ENCODE results near the gene NADK2. TPM values are rescaled to one million over a fixed set of nuclear protein-coding genes. Genes with fewer than 3 reads are reported as not detected.

NADK2 gene
- total and polyA plus RNA-seq, 5 donors, result 12.8 to 34.9 (median 32.3) TPM

DNA sequence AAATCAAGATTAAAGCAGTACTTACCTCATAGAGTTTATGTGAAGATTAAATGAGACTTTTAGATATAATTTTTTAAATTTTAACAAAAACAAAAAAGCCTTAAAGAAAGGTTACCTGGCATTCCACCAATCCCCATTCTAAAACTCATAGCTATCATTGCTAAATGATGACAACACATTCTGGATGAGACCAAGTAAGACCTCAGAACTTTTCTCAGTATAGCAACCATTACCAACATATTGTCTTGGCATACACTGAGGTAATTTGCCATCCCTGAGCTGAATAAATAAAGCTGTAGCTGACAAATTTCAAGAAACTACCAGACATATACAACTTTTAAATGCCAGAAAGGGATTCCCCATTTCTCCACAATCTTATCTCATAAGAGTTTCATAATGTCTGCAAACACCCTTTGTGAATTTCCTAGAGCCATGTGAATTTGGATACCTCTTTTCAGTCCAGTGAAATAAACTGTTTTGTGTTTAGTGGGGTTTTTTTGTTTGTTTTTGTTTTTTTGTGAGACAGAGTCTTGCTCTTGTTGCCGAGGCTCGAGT lies 30.5 kb upstream of the NADK2 start:
- no peak for DNase-seq
- intact Hi-C loops (cut with DNase I), result no loop called here
- ATAC-seq, result peak in 1 of 2 donors; percentile 40
- Histone ChIP-seq H3K9me3 (ENCODE audit: control insufficient read depth, low read length) (no peaks in the 10 kb centered on the region), H3K27ac (ENCODE audit: low read length) (no peak overlapping the region), H3K4me3 (ENCODE audit: low read length) (no peak overlapping the region), H3K4me1 (ENCODE audit: control insufficient read depth, insufficient read depth, low read length) (peaks cover 5% of the 10 kb centered on the region), H3K27me3 (ENCODE audit: control insufficient read depth, insufficient read depth) (no peaks in the 10 kb centered on the region)
- 73% methylated on average over 2 of the region's 2 CpGs for WGBS

DNA sequence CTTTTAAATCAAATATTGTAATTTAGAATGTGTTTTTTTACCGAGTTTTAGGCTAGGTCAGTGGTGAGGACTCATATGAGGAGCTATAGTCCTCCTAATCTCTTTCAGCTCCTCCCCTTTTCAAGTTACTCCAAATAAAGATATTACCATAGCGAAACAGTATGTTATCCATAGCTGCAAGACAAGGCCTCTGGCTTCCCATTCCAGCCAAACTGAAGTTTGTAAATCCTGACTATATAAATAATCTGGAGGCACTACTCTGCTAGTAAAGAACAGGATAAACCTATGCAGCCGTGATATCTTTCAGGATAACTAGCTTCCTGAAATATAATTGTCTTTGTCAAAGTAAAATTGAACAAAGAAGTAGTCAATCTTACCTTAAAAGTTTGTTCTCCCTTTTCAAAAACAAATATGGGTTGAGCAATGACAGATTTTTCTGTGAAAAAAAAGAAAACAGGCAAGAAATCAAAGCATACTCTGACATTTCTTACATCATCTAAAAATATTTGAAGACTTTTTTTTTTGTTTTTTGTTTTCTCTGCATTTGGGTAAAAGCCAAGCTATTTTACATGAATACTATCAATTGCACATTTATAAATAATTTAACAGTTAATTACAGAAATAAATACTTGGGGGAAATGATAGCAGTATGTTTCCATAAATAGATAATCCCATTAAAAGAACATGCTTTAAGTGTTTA lies 29.3 kb upstream of the NADK2 start:
- Histone ChIP-seq H3K4me3 (ENCODE audit: low read length) (no peak overlapping the region), H3K9me3 (ENCODE audit: control insufficient read depth, low read length) (no peaks in the 10 kb centered on the region), H3K27ac (ENCODE audit: low read length) (no peak overlapping the region), H3K27me3 (ENCODE audit: control insufficient read depth, insufficient read depth) (no peaks in the 10 kb centered on the region), H3K4me1 (ENCODE audit: control insufficient read depth, insufficient read depth, low read length) (no peaks in the 10 kb centered on the region)
- DNase-seq, result no peak
- 68% methylated on average over 3 of the region's 3 CpGs for WGBS
- ATAC-seq, result no peak
- intact Hi-C loops (cut with DNase I), result loop anchor here in 1 of 4 donors (2.0 kb wide), 1 partner anchor 34 kb away; no protein-coding TSS in a partner anchor

DNA sequence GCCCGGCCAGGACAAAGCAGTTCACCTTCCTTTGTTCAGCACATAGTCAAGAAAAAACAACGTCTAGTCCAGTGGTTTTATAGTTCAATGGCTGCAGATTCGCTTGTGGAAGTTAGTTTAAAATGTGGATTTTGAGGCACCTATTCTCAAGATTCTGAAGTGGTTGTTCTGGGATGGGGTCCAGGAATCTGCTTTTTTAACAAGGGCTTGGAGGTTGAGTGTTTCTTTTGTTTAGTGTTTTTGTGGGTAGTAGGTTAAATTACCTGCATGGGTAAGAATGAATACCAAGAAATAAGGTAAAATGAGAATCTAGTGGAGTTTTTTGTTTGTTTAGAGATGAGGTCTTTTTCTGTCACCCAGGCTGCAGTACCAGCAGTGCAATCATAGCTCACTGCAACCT lies 28.4 kb upstream of the NADK2 start:
- Histone ChIP-seq H3K4me1 (ENCODE audit: control insufficient read depth, insufficient read depth, low read length) (no peaks in the 10 kb centered on the region), H3K9me3 (ENCODE audit: control insufficient read depth, low read length) (no peaks in the 10 kb centered on the region), H3K4me3 (ENCODE audit: low read length) (no peak overlapping the region), H3K27ac (ENCODE audit: low read length) (peak overlapping the region; percentile 27), H3K27me3 (ENCODE audit: control insufficient read depth, insufficient read depth) (no peaks in the 10 kb centered on the region)
- intact Hi-C loops (cut with DNase I), result loop anchor here in 1 of 4 donors (2.0 kb wide), 1 partner anchor 35 kb away; no protein-coding TSS in a partner anchor
- no peak for DNase-seq
- 85% methylated on average over 3 of the region's 3 CpGs for WGBS
- no peak for ATAC-seq

DNA sequence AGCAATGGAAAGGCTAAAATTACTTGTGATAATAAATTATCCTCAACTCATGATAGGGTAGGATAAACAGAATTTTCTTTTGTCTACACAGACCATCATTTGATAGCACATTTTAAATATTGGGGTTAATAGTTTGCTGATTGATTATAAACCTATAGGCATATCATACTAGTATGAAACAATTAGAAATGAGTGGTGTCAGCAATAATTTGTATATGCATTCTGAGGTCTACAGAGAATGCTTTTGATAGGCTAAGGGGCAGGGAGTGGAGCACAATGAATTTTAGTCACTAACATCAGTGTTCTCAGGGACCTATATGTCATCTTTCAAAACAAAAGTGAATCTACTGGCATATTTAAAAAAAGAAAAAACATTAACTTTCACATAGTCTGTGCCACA lies 27.8 kb upstream of the NADK2 start:
- Histone ChIP-seq H3K27me3 (ENCODE audit: control insufficient read depth, insufficient read depth) (no peaks in the 10 kb centered on the region), H3K27ac (ENCODE audit: low read length) (no peak overlapping the region), H3K4me1 (ENCODE audit: control insufficient read depth, insufficient read depth, low read length) (no peaks in the 10 kb centered on the region), H3K4me3 (ENCODE audit: low read length) (no peak overlapping the region), H3K9me3 (ENCODE audit: control insufficient read depth, low read length) (no peaks in the 10 kb centered on the region)
- DNase-seq (no peak), ATAC-seq (no peak)
- intact Hi-C loops (cut with DNase I), result loop anchor here (5.0 to 10.0 kb wide), 4 partner anchors 33 to 425 kb away; partner anchors contain the start of gene RANBP3L (in 1 of the 4)

DNA sequence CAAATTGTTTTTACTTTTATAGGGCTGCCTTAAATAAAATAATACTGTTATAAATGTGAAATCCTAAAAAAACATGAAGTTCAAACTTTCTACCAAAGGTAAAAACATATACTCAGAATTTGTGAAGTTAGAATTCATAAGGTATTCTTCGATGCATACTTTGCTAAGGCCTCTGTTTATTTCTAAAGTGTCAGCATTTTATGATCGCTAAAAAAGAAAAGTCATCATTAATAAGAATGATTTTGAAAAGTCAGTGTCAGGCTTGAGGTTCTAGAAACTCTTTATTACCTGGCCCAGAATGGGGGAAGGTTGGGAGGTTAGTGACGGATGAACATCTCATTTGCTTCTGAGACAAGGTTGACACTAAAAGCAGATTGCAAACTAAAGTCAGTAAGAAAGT lies 26.2 kb upstream of the NADK2 start:
- WGBS, result 96% methylated on average over 3 of the region's 3 CpGs
- Histone ChIP-seq H3K27me3 (ENCODE audit: control insufficient read depth, insufficient read depth) (no peaks in the 10 kb centered on the region), H3K4me1 (ENCODE audit: control insufficient read depth, insufficient read depth, low read length) (no peaks in the 10 kb centered on the region), H3K9me3 (ENCODE audit: control insufficient read depth, low read length) (no peaks in the 10 kb centered on the region), H3K27ac (ENCODE audit: low read length) (no peak overlapping the region), H3K4me3 (ENCODE audit: low read length) (no peak overlapping the region)
- intact Hi-C loops (cut with DNase I), result loop anchor here (5.0 to 10.0 kb wide), 4 partner anchors 34 to 427 kb away; partner anchors contain the start of gene RANBP3L (in 1 of the 4)
- ATAC-seq (no peak), DNase-seq (no peak)

DNA sequence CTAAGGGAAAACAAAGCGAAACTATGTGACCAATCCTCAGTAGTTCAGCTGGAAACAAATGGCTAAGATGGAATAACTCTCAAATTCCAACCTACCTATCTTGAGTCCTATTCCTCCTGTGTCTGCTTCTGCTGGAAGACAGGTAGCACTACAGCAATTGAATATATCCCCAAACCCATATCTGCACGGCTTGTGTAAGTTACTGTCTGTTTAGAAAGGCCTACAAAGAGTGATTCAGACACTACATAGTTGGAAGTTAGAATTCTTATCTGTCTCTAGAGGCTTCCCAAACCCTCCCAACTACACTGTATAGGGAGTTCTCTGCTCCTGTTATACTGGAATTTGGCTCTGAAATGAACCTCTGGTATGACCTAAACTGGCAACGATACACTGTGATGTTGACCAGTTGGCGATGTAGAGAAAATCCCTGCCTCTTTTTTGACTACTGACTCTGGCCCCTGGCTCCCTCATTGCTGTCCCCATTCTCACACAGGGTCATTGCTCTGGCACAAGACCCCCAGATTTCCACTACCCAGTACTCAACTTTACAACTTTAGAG lies 22.6 kb upstream of the NADK2 start:
- intact Hi-C loops (cut with DNase I), result loop anchor here in 1 of 4 donors (10.0 kb wide), 2 partner anchors 131 to 431 kb away; no protein-coding TSS in a partner anchor
- H3K27ac ChIP-seq (ENCODE audit: low read length), result no peak overlapping the region
- ATAC-seq (no peak), DNase-seq (no peak)
- no peaks in the 10 kb centered on the region for H3K9me3 ChIP-seq (ENCODE audit: control insufficient read depth, low read length)
- H3K27me3 ChIP-seq (ENCODE audit: control insufficient read depth, insufficient read depth), result no peaks in the 10 kb centered on the region
- WGBS, result 78% methylated on average over 4 of the region's 4 CpGs
- no peak overlapping the region for H3K4me3 ChIP-seq (ENCODE audit: low read length)
- no peaks in the 10 kb centered on the region for H3K4me1 ChIP-seq (ENCODE audit: control insufficient read depth, insufficient read depth, low read length)

DNA sequence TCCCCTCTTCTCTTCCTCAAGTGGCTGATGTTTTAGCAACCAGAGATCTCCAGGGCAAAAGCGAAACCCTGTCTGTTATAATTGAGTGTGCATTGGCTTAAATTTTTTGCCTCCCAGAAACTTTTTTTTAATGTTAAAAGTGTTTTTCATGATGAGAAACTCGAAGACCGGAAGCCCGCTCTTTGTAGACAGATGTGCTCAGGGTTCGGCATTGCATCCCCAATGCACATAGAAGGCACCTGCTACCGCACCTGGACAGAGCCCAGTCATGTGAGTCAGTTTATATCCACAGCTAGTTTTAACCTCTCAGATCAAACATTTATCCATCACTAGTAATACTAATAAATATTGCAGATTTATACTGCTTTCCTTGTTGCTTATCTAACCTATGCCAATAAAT lies 19.5 kb upstream of the NADK2 start:
- ATAC-seq, result no peak
- no peak for DNase-seq
- H3K4me3 ChIP-seq (ENCODE audit: low read length), result no peak overlapping the region
- H3K4me1 ChIP-seq (ENCODE audit: control insufficient read depth, insufficient read depth, low read length), result no peaks in the 10 kb centered on the region
- H3K9me3 ChIP-seq (ENCODE audit: control insufficient read depth, low read length), result no peaks in the 10 kb centered on the region
- no peak overlapping the region for H3K27ac ChIP-seq (ENCODE audit: low read length)
- intact Hi-C loops (cut with DNase I), result loop anchor here in 1 of 4 donors (10.0 kb wide), 2 partner anchors 134 to 434 kb away; no protein-coding TSS in a partner anchor
- WGBS, result 92% methylated on average over 6 of the region's 6 CpGs
- no peaks in the 10 kb centered on the region for H3K27me3 ChIP-seq (ENCODE audit: control insufficient read depth, insufficient read depth)

- H3K4me1 ChIP-seq (ENCODE audit: control insufficient read depth, insufficient read depth, low read length), result no peaks in the 10 kb centered on the region
- no peaks in the 10 kb centered on the region for H3K27me3 ChIP-seq (ENCODE audit: control insufficient read depth, insufficient read depth)
- 70% methylated on average over 4 of the region's 4 CpGs for WGBS
- intact Hi-C loops (cut with DNase I), result no loop called here
- ATAC-seq (no peak), DNase-seq (no peak)
- H3K27ac ChIP-seq (ENCODE audit: low read length), result no peak overlapping the region
- no peak overlapping the region for H3K4me3 ChIP-seq (ENCODE audit: low read length)
- H3K9me3 ChIP-seq (ENCODE audit: control insufficient read depth, low read length), result peaks cover 2% of the 10 kb centered on the region
Observed at GRCh38 chr5:36253575-36253974, 11.8 kb upstream of the NADK2 start.

- 70% methylated on average over 3 of the region's 3 CpGs for WGBS
- Histone ChIP-seq H3K4me3 (ENCODE audit: low read length) (no peak overlapping the region), H3K4me1 (ENCODE audit: control insufficient read depth, insufficient read depth, low read length) (no peaks in the 10 kb centered on the region), H3K27ac (ENCODE audit: low read length) (no peak overlapping the region), H3K9me3 (ENCODE audit: control insufficient read depth, low read length) (peaks cover 2% of the 10 kb centered on the region), H3K27me3 (ENCODE audit: control insufficient read depth, insufficient read depth) (no peaks in the 10 kb centered on the region)
- no peak for DNase-seq
- peak; percentile 90 to 92 for ATAC-seq
- intact Hi-C loops (cut with DNase I), result no loop called here
Observed at GRCh38 chr5:36252722-36253365, 11.1 kb upstream of the NADK2 start.

DNA sequence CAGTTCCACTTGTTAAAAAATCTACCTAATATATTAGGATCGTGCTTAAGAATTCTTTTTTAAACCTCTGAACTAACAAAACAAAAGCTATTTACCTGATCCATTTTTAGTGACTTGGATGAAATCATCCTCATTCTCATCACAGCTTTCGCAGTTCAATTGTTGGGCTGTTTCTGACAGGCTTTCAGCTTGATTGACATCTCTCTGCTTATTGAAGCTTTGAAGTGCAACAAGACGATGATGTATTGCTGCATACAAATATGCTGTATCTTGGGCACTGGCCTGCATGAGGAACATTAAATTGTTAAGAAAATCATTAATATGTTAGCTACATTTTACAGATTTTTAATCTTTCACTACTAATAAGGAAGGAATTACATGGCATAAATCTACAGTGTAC lies 9.5 kb upstream of the NADK2 start:
- no peak for DNase-seq
- Histone ChIP-seq H3K4me1 (ENCODE audit: control insufficient read depth, insufficient read depth, low read length) (no peaks in the 10 kb centered on the region), H3K4me3 (ENCODE audit: low read length) (no peak overlapping the region), H3K9me3 (ENCODE audit: control insufficient read depth, low read length) (peaks cover 2% of the 10 kb centered on the region), H3K27me3 (ENCODE audit: control insufficient read depth, insufficient read depth) (no peaks in the 10 kb centered on the region), H3K27ac (ENCODE audit: low read length) (no peak overlapping the region)
- intact Hi-C loops (cut with DNase I), result no loop called here
- WGBS, result 88% methylated on average over 3 of the region's 3 CpGs
- no peak for ATAC-seq

DNA sequence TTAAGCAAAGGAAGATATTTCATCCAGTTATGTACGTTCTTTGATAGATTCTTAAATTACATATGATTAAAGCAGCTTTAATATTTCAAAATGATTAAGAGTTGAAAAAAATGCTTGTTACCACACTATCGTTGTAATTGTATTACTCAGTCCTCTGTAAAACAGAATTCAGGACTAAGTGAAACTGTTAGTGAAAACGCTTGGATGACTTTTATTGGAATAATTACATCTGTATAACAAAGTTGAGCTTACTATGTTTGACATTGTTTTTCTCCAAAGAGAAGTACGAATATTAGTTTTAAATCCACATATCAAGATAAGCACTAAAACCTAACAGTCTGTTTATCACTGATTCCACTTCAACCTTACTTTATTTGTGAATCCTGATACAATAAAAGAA lies 8.7 kb upstream of the NADK2 start:
- ATAC-seq (no peak), DNase-seq (no peak)
- no peak overlapping the region for H3K27ac ChIP-seq (ENCODE audit: low read length)
- WGBS, result 84% methylated on average over 4 of the region's 4 CpGs
- intact Hi-C loops (cut with DNase I), result no loop called here
- H3K4me3 ChIP-seq (ENCODE audit: low read length), result no peak overlapping the region
- H3K9me3 ChIP-seq (ENCODE audit: control insufficient read depth, low read length), result peaks cover 2% of the 10 kb centered on the region
- H3K27me3 ChIP-seq (ENCODE audit: control insufficient read depth, insufficient read depth), result no peaks in the 10 kb centered on the region
- no peaks in the 10 kb centered on the region for H3K4me1 ChIP-seq (ENCODE audit: control insufficient read depth, insufficient read depth, low read length)

Measured in right cardiac atrium (tissue), 5 donors.